H9 (cell line): ENCODE data around the gene TOR3A. TPM values are rescaled to one million over a fixed set of nuclear protein-coding genes. Genes with fewer than 3 reads are reported as not detected.

Source experiments
- DNase-seq: peaks from one replicate; pipeline ENCODE4 v3.0.0-alpha.2; 2017
- H2AFZ ChIP-seq: one replicate; pipeline ENCODE4 v1.6.1; 2013; ENCODE audit warnings: mild to moderate bottlenecking, low read length, control low read depth, moderate library complexity
- H2AK5ac ChIP-seq: 2 replicates; pipeline ENCODE4 v1.6.1; 2013; ENCODE audit warnings: low read length, control low read depth, mixed read lengths; ENCODE audit not compliant: insufficient read length
- H2BK120ac ChIP-seq: one replicate; pipeline ENCODE4 v1.6.1; 2013; ENCODE audit warnings: low read depth, mild to moderate bottlenecking, low read length, control low read depth, inconsistent platforms; ENCODE audit not compliant: poor library complexity, severe bottlenecking
- H2BK12ac ChIP-seq: 2 replicates; pipeline ENCODE4 v1.6.1; 2013; ENCODE audit warnings: low read length, control low read depth, mixed read lengths, low read depth; ENCODE audit not compliant: insufficient read length
- H2BK15ac ChIP-seq: 2 replicates; pipeline ENCODE4 v1.6.1; 2013; ENCODE audit warnings: low read depth, low read length, control low read depth
- H2BK20ac ChIP-seq: one replicate; pipeline ENCODE4 v1.6.1; 2013; ENCODE audit warnings: low read depth, mild to moderate bottlenecking, low read length, control low read depth, inconsistent platforms; ENCODE audit not compliant: poor library complexity, severe bottlenecking
- H2BK5ac ChIP-seq: 2 replicates; pipeline ENCODE4 v1.6.1; 2013; ENCODE audit warnings: low read length, control low read depth, mixed read lengths; ENCODE audit not compliant: insufficient read length
- H3K14ac ChIP-seq: 2 replicates; pipeline ENCODE4 v1.6.1; 2013; ENCODE audit warnings: low read length, control low read depth; ENCODE audit not compliant: insufficient read depth
- H3K18ac ChIP-seq: 2 replicates; pipeline ENCODE4 v1.6.1; 2013; ENCODE audit warnings: low read depth, mild to moderate bottlenecking, mixed read lengths, low read length, control low read depth; ENCODE audit not compliant: insufficient read length
- H3K23ac ChIP-seq: 2 replicates; pipeline ENCODE4 v1.6.1; 2013; ENCODE audit warnings: low read length, control low read depth, mixed read lengths, low read depth; ENCODE audit not compliant: insufficient read length
- H3K23me2 ChIP-seq: 2 replicates; pipeline ENCODE4 v1.6.1; 2013; ENCODE audit warnings: low read depth, mild to moderate bottlenecking, mixed read lengths, low read length, control low read depth; ENCODE audit not compliant: insufficient read length, poor library complexity, severe bottlenecking
- H3K27ac ChIP-seq: 2 replicates; pipeline ENCODE4 v1.5.1; 2013; ENCODE audit warnings: low read length, control low read depth, mixed read lengths, low read depth; ENCODE audit not compliant: insufficient read length
- H3K27me3 ChIP-seq: 2 replicates; pipeline ENCODE4 v1.6.1; 2013; ENCODE audit warnings: low read length, control low read depth, inconsistent platforms; ENCODE audit not compliant: insufficient read depth
- H3K4ac ChIP-seq: 2 replicates; pipeline ENCODE4 v1.6.1; 2013; ENCODE audit warnings: low read depth, mild to moderate bottlenecking, control low read depth, inconsistent platforms, low read length, moderate library complexity
- H3K4me1 ChIP-seq: 2 replicates; pipeline ENCODE4 v1.6.1; 2013; ENCODE audit warnings: low read length, control low read depth, inconsistent platforms; ENCODE audit not compliant: insufficient read depth
- H3K4me2 ChIP-seq: 2 replicates; pipeline ENCODE4 v1.6.1; 2013; ENCODE audit warnings: low read length, control low read depth, mixed read lengths; ENCODE audit not compliant: insufficient read length, insufficient read depth
- H3K56ac ChIP-seq: 2 replicates; pipeline ENCODE4 v1.6.1; 2013; ENCODE audit warnings: low read depth, mild to moderate bottlenecking, mixed read lengths, low read length, control low read depth; ENCODE audit not compliant: insufficient read length
- H3K79me1 ChIP-seq: 2 replicates; pipeline ENCODE4 v1.6.1; 2013; ENCODE audit warnings: low read depth, mild to moderate bottlenecking, moderate library complexity, low read length, control low read depth, inconsistent platforms; ENCODE audit not compliant: insufficient read depth, poor library complexity, severe bottlenecking
- H3K79me2 ChIP-seq: 2 replicates; pipeline ENCODE4 v1.6.1; 2013; ENCODE audit warnings: low read length, control low read depth, inconsistent platforms; ENCODE audit not compliant: insufficient read depth
- H3K9ac ChIP-seq: 2 replicates; pipeline ENCODE4 v1.6.1; 2013; ENCODE audit warnings: low read length, control low read depth, mixed read lengths; ENCODE audit not compliant: insufficient read length; ENCODE audit errors: extremely low read depth
- H3K9me3 ChIP-seq: one replicate; pipeline ENCODE4 v1.6.1; 2013; ENCODE audit warnings: low read depth, low read length, inconsistent platforms; ENCODE audit not compliant: control insufficient read depth
- H3T11ph ChIP-seq: one replicate; pipeline ENCODE4 v1.6.1; 2013; ENCODE audit warnings: mild to moderate bottlenecking, low read length, control low read depth, inconsistent platforms
- H4K20me1 ChIP-seq: one replicate; pipeline ENCODE4 v1.6.1; 2013; ENCODE audit not compliant: control insufficient read depth, insufficient read length, insufficient read depth
- H4K5ac ChIP-seq: 2 replicates; pipeline ENCODE4 v1.6.1; 2013; ENCODE audit warnings: low read depth, mild to moderate bottlenecking, mixed read lengths, low read length, control low read depth; ENCODE audit not compliant: insufficient read length
- H4K8ac ChIP-seq: replicated peaks from 2 replicates; pipeline ENCODE4 v1.6.1; 2013; ENCODE audit warnings: low read length, control low read depth, mixed read lengths, low read depth; ENCODE audit not compliant: insufficient read length
- H4K91ac ChIP-seq: 2 replicates; pipeline ENCODE4 v1.6.1; 2013; ENCODE audit warnings: low read depth, mild to moderate bottlenecking, moderate library complexity, mixed read lengths, low read length, control low read depth; ENCODE audit not compliant: insufficient read length
- H3K27ac Mint-ChIP-seq, 3 experiments: 2 replicates in 2 of 3; 3 replicates in 1 of 3; pipeline ENCODE4 v1.8.0; 2020 to 2021; ENCODE audit warnings: mixed read lengths in 3 of 3, mild to moderate bottlenecking in 1 of 3, moderate library complexity in 1 of 3
- H3K27me3 Mint-ChIP-seq: 2 replicates; pipeline ENCODE4 v1.8.0; 2021; ENCODE audit warnings: low read depth, mild to moderate bottlenecking, moderate library complexity, mixed read lengths
- H3K36me3 Mint-ChIP-seq, 3 experiments: 2 replicates in 2 of 3; 3 replicates in 1 of 3; pipeline ENCODE4 v1.8.0; 2020 to 2021; ENCODE audit warnings: low read depth in 3 of 3, mixed read lengths in 3 of 3; ENCODE audit not compliant: insufficient read depth in 1 of 3
- H3K4me1 Mint-ChIP-seq, 2 experiments: 2 replicates each; pipeline ENCODE4 v1.8.0; 2020; ENCODE audit warnings: mixed read lengths in 2 of 2
- H3K4me3 Mint-ChIP-seq, 2 experiments: 2 replicates in 1 of 2; 3 replicates in 1 of 2; pipeline ENCODE4 v1.8.0; 2020 to 2021; ENCODE audit warnings: mild to moderate bottlenecking in 2 of 2, mixed read lengths in 2 of 2, moderate library complexity in 1 of 2
- H3K9me3 Mint-ChIP-seq, 2 experiments: 2 replicates in 1 of 2; 3 replicates in 1 of 2; pipeline ENCODE4 v1.8.0; 2020; ENCODE audit warnings: mild to moderate bottlenecking in 2 of 2, mixed read lengths in 2 of 2, moderate library complexity in 1 of 2
- WGBS: extraction: QIAGEN DNeasy Blood & Tissue Kit; methylation state at CpG from one replicate; pipeline ENCODE4 v1.1.7; 2013; ENCODE audit warnings: missing lambda C conversion rate, low lambda C conversion rate, mixed read lengths; ENCODE audit not compliant: insufficient read length; ENCODE audit errors: extremely low coverage; 5-methylcytosine and 5-hydroxymethylcytosine counted together
- total RNA-seq: library from RNA; stranded (reverse); gene quantifications from 2 replicates; pipeline ENCODE4 v1.2.1, GENCODE V29; 2021
- TF ChIP-seq, protein P1 (sequence below): fragments of 200-600 bp; sonication (generic); conservative IDR thresholded peaks from 3 replicates; pipeline ENCODE4 v1.8.0; 2021; ENCODE audit warnings: antibody characterized with exemption, mild to moderate bottlenecking

The TOR3A gene
- total RNA-seq, 1 experiment from 2014 or later = 27.3 TPM

DNA sequence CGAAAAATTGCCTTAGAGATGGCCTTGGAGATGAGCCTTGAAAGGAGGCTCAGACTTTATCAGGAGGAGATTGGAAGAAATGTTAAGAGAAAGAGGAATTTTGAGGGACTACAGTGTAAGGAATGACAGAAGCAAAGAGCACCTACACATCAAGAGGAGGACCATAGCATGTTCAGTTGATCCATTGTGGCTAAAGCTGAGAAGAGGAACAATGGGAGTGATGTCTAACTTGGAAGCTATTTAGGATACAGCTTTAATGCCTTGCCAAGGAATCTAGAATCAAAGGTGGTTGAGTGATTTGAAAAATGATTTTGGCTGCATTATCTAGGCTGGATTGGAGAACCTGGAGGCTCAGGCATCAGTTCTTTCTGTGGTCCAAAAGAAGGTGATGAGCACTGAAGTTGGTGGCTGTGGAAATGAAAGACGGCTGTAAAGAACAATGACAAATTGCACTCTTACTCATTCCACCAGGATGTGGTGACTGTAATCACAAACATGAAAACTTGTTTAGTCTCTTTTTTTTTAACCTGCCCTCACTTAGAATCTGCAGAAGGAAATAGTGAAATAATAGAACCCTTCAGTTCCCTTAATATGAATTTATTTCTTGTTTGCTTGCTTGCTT, 44.9 kb upstream of the TOR3A start:
- no CpG with 5 or more reads among the region's 2 CpGs for WGBS
- no peak for DNase-seq
- no peak overlapping the region for H3K27ac ChIP-seq

More for the DNA sequence above, 44.9 kb upstream of the TOR3A start:
- TF ChIP-seq, protein P1, sequence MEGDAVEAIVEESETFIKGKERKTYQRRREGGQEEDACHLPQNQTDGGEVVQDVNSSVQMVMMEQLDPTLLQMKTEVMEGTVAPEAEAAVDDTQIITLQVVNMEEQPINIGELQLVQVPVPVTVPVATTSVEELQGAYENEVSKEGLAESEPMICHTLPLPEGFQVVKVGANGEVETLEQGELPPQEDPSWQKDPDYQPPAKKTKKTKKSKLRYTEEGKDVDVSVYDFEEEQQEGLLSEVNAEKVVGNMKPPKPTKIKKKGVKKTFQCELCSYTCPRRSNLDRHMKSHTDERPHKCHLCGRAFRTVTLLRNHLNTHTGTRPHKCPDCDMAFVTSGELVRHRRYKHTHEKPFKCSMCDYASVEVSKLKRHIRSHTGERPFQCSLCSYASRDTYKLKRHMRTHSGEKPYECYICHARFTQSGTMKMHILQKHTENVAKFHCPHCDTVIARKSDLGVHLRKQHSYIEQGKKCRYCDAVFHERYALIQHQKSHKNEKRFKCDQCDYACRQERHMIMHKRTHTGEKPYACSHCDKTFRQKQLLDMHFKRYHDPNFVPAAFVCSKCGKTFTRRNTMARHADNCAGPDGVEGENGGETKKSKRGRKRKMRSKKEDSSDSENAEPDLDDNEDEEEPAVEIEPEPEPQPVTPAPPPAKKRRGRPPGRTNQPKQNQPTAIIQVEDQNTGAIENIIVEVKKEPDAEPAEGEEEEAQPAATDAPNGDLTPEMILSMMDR = no peak
- H3K18ac ChIP-seq = no peak overlapping the region
- H4K5ac ChIP-seq = no peak overlapping the region
- H2BK20ac ChIP-seq = no peak overlapping the region
- H2BK15ac ChIP-seq = no peak overlapping the region
- H3K56ac ChIP-seq = no peak overlapping the region
- no peak overlapping the region for H3K4me2 ChIP-seq
- no peak overlapping the region for H3T11ph ChIP-seq
- peaks cover 6% of the 10 kb centered on the region; the same call in 1 of the 2 replicates for H3K4me1 ChIP-seq
- H3K4ac ChIP-seq = no peak overlapping the region
- H2AK5ac ChIP-seq = no peak overlapping the region
- no peak overlapping the region for H2BK5ac ChIP-seq
- no peak overlapping the region for H4K8ac ChIP-seq
- no peaks in the 10 kb centered on the region; the same call in 1 of the 2 replicates for H3K27me3 Mint-ChIP-seq
- H3K9ac ChIP-seq = no peak overlapping the region
- no peak overlapping the region for H2BK120ac ChIP-seq
- H4K20me1 ChIP-seq = no peaks in the 10 kb centered on the region
- peaks cover 9% of the 10 kb centered on the region; the same call in 1 of the 2 replicates for H3K79me2 ChIP-seq
- no peaks in the 10 kb centered on the region for H3K23me2 ChIP-seq
- H3K9me3 Mint-ChIP-seq = peaks cover 13 to 15% of the 10 kb centered on the region in 2 experiments; a peak in 4 of 5 replicates
- no peak overlapping the region for H3K4me3 Mint-ChIP-seq
- no peak overlapping the region for H2AFZ ChIP-seq
- no peaks in the 10 kb centered on the region for H3K27me3 ChIP-seq
- no peak overlapping the region for H3K23ac ChIP-seq
- no peak overlapping the region for H4K91ac ChIP-seq
- peaks cover 2 to 13% (median 12%) of the 10 kb centered on the region in 3 experiments; a peak in 5 of 7 replicates for H3K36me3 Mint-ChIP-seq
- H3K9me3 ChIP-seq = no peaks in the 10 kb centered on the region
- no peak overlapping the region for H2BK12ac ChIP-seq
- no peak overlapping the region for H3K14ac ChIP-seq
- H3K4me1 Mint-ChIP-seq = peaks cover 29 to 35% of the 10 kb centered on the region in 2 experiments
- peaks cover 6% of the 10 kb centered on the region for H3K79me1 ChIP-seq
- H3K27ac Mint-ChIP-seq = no peak overlapping the region
